Endodermal cell (in vitro differentiated cells): ENCODE results near the gene ANOS1. TPM values are rescaled to one million over a fixed set of nuclear protein-coding genes. Genes with fewer than 3 reads are reported as not detected.

Source experiments
- DNase-seq: peaks from one replicate; pipeline ENCODE4 v3.0.0-alpha.2; 2017
- H3K27ac ChIP-seq: 2 replicates; pipeline ENCODE4 v1.5.1; 2013; ENCODE audit warnings: mild to moderate bottlenecking, low read depth, low read length, moderate library complexity
- H3K27me3 ChIP-seq: 2 replicates; pipeline ENCODE4 v1.6.1; 2013; ENCODE audit warnings: mild to moderate bottlenecking, low read length, moderate library complexity; ENCODE audit not compliant: insufficient read depth, control insufficient read depth, poor library complexity, severe bottlenecking
- H3K36me3 ChIP-seq: 2 replicates; pipeline ENCODE4 v1.7.0; 2013; ENCODE audit warnings: mild to moderate bottlenecking, low read length, moderate library complexity; ENCODE audit not compliant: control insufficient read depth, insufficient read depth
- H3K4me1 ChIP-seq: one replicate; pipeline ENCODE4 v1.7.0; 2013; ENCODE audit warnings: low read length; ENCODE audit not compliant: control insufficient read depth, insufficient read depth
- H3K4me3 ChIP-seq: 2 replicates; pipeline ENCODE4 v1.5.1; 2013; ENCODE audit warnings: mild to moderate bottlenecking, low read length, moderate library complexity
- H3K9ac ChIP-seq: 2 replicates; pipeline ENCODE4 v1.6.1; 2013; ENCODE audit warnings: mild to moderate bottlenecking, low read length, moderate library complexity; ENCODE audit not compliant: poor library complexity, severe bottlenecking; ENCODE audit errors: extremely low read depth
- H3K9me3 ChIP-seq: 2 replicates; pipeline ENCODE4 v1.6.1; 2013; ENCODE audit warnings: mild to moderate bottlenecking, low read length, moderate library complexity; ENCODE audit not compliant: control insufficient read depth
- H3K27ac Mint-ChIP-seq: 2 replicates; pipeline ENCODE4 v1.8.0; 2020; ENCODE audit warnings: mixed read lengths
- H3K27me3 Mint-ChIP-seq: 2 replicates; pipeline ENCODE4 v1.8.0; 2021; ENCODE audit warnings: mild to moderate bottlenecking, mixed read lengths; ENCODE audit not compliant: insufficient read depth
- H3K36me3 Mint-ChIP-seq: 2 replicates; pipeline ENCODE4 v1.8.0; 2020; ENCODE audit warnings: low read depth, mixed read lengths
- H3K4me1 Mint-ChIP-seq: 2 replicates; pipeline ENCODE4 v1.8.0; 2020; ENCODE audit warnings: mixed read lengths
- H3K4me3 Mint-ChIP-seq: 2 replicates; pipeline ENCODE4 v1.8.0; 2020; ENCODE audit warnings: mild to moderate bottlenecking, moderate library complexity, mixed read lengths
- H3K9me3 Mint-ChIP-seq: 2 replicates; pipeline ENCODE4 v1.8.0; 2020; ENCODE audit warnings: mild to moderate bottlenecking, mixed read lengths
- CTCF ChIP-seq: fragments of 200-600 bp; sonication (generic); conservative IDR thresholded peaks from 2 replicates; pipeline ENCODE4 v1.5.0; 2021; ENCODE audit warnings: antibody characterized with exemption, mild to moderate bottlenecking
- WGBS, 2 experiments: methylation state at CpG; one replicate each; pipeline versions ENCODE4 v1.1.5 to v1.1.7; 2013; ENCODE audit warnings: missing lambda C conversion rate in 2 of 2, mixed read lengths in 1 of 2; ENCODE audit not compliant: insufficient coverage in 1 of 2, insufficient read length in 1 of 2; 5-methylcytosine and 5-hydroxymethylcytosine counted together
- total RNA-seq, 2 donors: library from RNA; stranded (reverse); fragmentation: NEBNext Ultra II Directional in 1 of 2; extraction: Animal tissue kit (Norgen Biotek cat#: 25700) in 1 of 2; gene quantifications; 2 replicates in 1 of 2; 3 replicates in 1 of 2; pipeline ENCODE4 v1.2.1, GENCODE V29; 2021

Gene ANOS1
- total RNA-seq, 2 donors from 2014 or later = 7.1 to 57.4 TPM

GRCh38 chrX:8657883-8658282 is 74.1 kb downstream of the ANOS1 start:
- no peaks in the 10 kb centered on the region for H3K27me3 ChIP-seq
- Mint-ChIP-seq H3K4me3 (no peak overlapping the region), H3K4me1 (peaks cover 21% of the 10 kb centered on the region)

GRCh38 chrX:8653956-8654355 is 78.0 kb downstream of the ANOS1 start:
- Histone ChIP-seq H3K27me3 (no peaks in the 10 kb centered on the region), H3K9me3 (peaks cover 4% of the 10 kb centered on the region), H3K27ac (no peak overlapping the region), H3K36me3 (no peaks in the 10 kb centered on the region), H3K9ac (no peak overlapping the region), H3K4me3 (no peak overlapping the region), H3K4me1 (no peaks in the 10 kb centered on the region)
- H3K9me3 Mint-ChIP-seq = peaks cover 33% of the 10 kb centered on the region
- 100% methylated on average over 2 of the region's 2 CpGs; no CpG with 5 or more reads in 1 of the 2 experiments for WGBS, 2 experiments
- H3K27me3 Mint-ChIP-seq = no peaks in the 10 kb centered on the region
- H3K36me3 Mint-ChIP-seq = peaks cover 32% of the 10 kb centered on the region
- DNase-seq = no peak
- peaks cover 14% of the 10 kb centered on the region for H3K4me1 Mint-ChIP-seq
- H3K4me3 Mint-ChIP-seq = no peak overlapping the region
- TF ChIP-seq CTCF = no peak
- H3K27ac Mint-ChIP-seq = no peak overlapping the region

More at GRCh38 chrX:8657883-8658282, 74.1 kb downstream of the ANOS1 start:
- Histone ChIP-seq H3K4me1 (no peaks in the 10 kb centered on the region), H3K27ac (no peak overlapping the region), H3K9ac (no peak overlapping the region), H3K9me3 (peaks cover 4% of the 10 kb centered on the region), H3K36me3 (no peaks in the 10 kb centered on the region), H3K4me3 (no peak overlapping the region)
- H3K27me3 Mint-ChIP-seq = no peaks in the 10 kb centered on the region
- H3K9me3 Mint-ChIP-seq = peaks cover 36% of the 10 kb centered on the region
- no peak for TF ChIP-seq CTCF
- WGBS, 2 experiments = 90% methylated on average over 2 of the region's 2 CpGs; no CpG with 5 or more reads in 1 of the 2 experiments
- H3K36me3 Mint-ChIP-seq = peaks cover 43% of the 10 kb centered on the region
- H3K27ac Mint-ChIP-seq = no peak overlapping the region
- DNase-seq = no peak

GRCh38 chrX:8649969-8650368 is 82.0 kb downstream of the ANOS1 start:
- Mint-ChIP-seq H3K36me3 (peaks cover 22% of the 10 kb centered on the region), H3K4me3 (no peak overlapping the region), H3K9me3 (peaks cover 20% of the 10 kb centered on the region), H3K4me1 (peaks cover 14% of the 10 kb centered on the region), H3K27ac (no peak overlapping the region), H3K27me3 (no peaks in the 10 kb centered on the region)
- Histone ChIP-seq H3K27me3 (no peaks in the 10 kb centered on the region), H3K36me3 (peaks cover 4% of the 10 kb centered on the region), H3K9me3 (peaks cover 5% of the 10 kb centered on the region), H3K4me3 (no peak overlapping the region), H3K27ac (no peak overlapping the region), H3K4me1 (no peaks in the 10 kb centered on the region), H3K9ac (no peak overlapping the region)
- no peak for DNase-seq
- no peak for TF ChIP-seq CTCF
